Stimulated activated CD8-positive, alpha-beta memory T cell treated with anti-CD3 and anti-CD28 coated beads, Interleukin-15, amount 100 ng/mL, for 48 hours (primary cell): ENCODE measurements around the gene ABCB11.
"Not testable (repeated sequence)": the region's sequence is repeated elsewhere in the genome, so short reads cannot be mapped to it uniquely, and the experiment has no call there.

Experiments used
- DNase-seq, 2 donors: peaks; one replicate each; pipeline ENCODE4 v3.0.0-alpha.2; 2020; ENCODE audit warnings: low read depth in 2 of 2

The ABCB11 gene

GRCh38 chr2:168890006-168890782 lies 140.9 kb downstream of the ABCB11 start, which contains the start of gene SPC25:
SPC25 (minus strand) TSS chr2:168890430; CDS start chr2:168889519, 911 bp downstream.
- peak; percentile 82 to 84 for DNase-seq

DNA sequence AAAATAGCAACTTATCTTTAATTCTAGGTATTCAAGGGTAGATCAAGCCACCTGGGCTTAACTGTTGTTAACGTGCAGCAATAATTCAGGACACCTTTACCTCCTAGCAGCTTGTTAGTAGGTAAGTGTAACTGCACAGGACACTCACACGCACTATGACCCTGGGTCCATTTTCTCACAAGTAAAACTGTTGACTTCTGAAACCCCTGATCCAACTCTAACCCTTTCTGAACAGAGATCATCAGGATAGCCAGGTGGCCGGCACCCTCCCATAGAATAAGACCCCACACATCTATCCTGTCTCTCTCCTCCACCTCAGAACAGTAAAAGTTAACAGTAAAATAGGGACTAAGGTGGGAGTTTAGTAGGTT lies 141.5 kb downstream of the ABCB11 start:
- no peak for DNase-seq

DNA sequence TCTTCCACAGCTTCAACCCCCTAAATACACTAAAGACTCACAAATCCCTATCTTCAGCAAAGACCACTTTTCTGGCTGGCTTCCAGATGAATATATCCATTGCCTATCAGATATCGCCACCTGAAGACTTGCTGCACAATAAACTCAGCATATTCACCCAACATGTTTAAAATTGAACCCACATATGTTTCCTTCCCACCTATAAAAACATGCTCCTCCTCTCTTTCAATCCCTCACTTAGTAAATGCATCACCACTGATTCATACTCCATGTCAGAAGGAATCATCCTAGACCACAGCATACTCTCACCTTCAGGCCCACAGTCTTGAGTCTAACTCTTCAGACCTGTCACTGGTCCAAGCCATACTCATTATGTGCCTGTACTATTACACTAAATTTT lies 146.1 kb downstream of the ABCB11 start:
- no peak for DNase-seq

- not testable (repeated sequence) for DNase-seq
Observed at GRCh38 chr2:168882163-168882562, 149.0 kb downstream of the ABCB11 start.

DNA sequence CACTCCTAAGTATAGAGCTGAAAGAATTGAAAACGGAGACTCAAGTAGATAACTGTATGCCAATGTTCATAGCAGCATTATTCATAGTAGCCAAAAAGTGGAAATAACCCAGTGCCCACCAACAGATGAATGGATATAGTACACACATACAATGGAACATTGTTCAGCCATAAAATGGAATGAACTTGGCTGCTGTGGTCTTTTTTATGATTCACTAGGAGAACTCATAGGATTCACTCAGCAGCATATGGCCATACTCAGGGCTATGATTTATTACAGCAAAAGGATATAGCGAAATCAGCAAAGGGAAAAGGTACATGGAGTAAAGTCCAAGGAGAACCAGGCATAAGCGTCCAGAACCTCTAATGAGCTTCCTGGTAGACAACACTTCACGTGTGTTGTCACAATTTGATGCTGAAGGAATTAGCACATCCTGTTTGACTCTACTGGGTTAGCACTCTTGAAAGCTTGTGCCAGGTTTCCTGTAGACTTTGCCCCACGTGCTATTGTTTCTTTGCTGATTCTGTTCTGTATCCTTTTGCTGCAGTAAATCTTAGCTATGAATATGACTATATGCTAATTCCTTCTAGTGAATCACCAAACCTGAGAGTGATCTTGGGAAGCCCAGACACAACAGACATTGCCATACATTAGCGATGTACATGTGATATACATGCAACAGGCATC lies 156.6 kb downstream of the ABCB11 start:
- no peak for DNase-seq

GRCh38 chr2:168870824-168871223 lies 160.3 kb downstream of the ABCB11 start:
- DNase-seq: not testable (repeated sequence)
